HEK293 (cell line): ENCODE measurements around the gene SLC2A11.

Experiments
- CTCF ChIA-PET: fragments of 350-600 bp; formaldehyde crosslinking; extraction: SDS; loops from one replicate; lab custom pipeline; 2021; ENCODE audit warnings: antibody characterized with exemption; lab: Yijun Ruan, JAX
- POLR2A ChIA-PET: fragments of 300-600 bp; formaldehyde crosslinking; extraction: SDS; loops from one replicate; lab custom pipeline; 2020; ENCODE audit warnings: antibody characterized with exemption, inconsistent platforms; lab: Yijun Ruan, JAX
- H3K27ac ChIP-seq: fragments of 200-500 bp; sonication (Bioruptor generic); 2 replicates; pipeline ENCODE4 v1.5.1; 2014; ENCODE audit warnings: low read depth, low read length, control low read depth, inconsistent platforms; ENCODE audit errors: extremely low read depth
- H3K36me3 ChIP-seq, 2 experiments: fragments of 200-500 bp in 1 of 2; sonication (Bioruptor generic) in 1 of 2; 1 replicate in 1 of 2; 2 replicates in 1 of 2; pipeline ENCODE4 v1.5.1; 2014 to 2017; ENCODE audit warnings: inconsistent platforms in 2 of 2, low read length in 2 of 2; ENCODE audit not compliant: control insufficient read depth in 2 of 2, insufficient read depth in 1 of 2
- H3K4me1 ChIP-seq: fragments of 200-500 bp; sonication (Bioruptor generic); 2 replicates; pipeline ENCODE4 v1.5.1; 2014; ENCODE audit warnings: mild to moderate bottlenecking, low read length, inconsistent platforms; ENCODE audit not compliant: control insufficient read depth, insufficient read depth
- H3K4me3 ChIP-seq: 2 replicates; pipeline ENCODE4 v1.5.1; 2011; ENCODE audit warnings: low read depth, mild to moderate bottlenecking, control low read depth, low read length, moderate library complexity
- H3K9me3 ChIP-seq: fragments of 200-500 bp; sonication (Bioruptor generic); 2 replicates; pipeline ENCODE4 v1.5.1; 2014; ENCODE audit warnings: low read depth, low read length, inconsistent platforms; ENCODE audit not compliant: control insufficient read depth, insufficient read depth
- PRDM1 ChIP-seq: fragments of 450-650 bp; formaldehyde crosslinking; IDR thresholded peaks from 2 replicates; pipeline ENCODE4; 2016; ENCODE audit warnings: missing biosample characterization, missing genetic modification characterization
- TRIM28 ChIP-seq: IDR thresholded peaks from 2 replicates; pipeline ENCODE4 v1.6.1; 2011; ENCODE audit warnings: low read length, control low read depth, borderline replicate concordance
- ZBTB1 ChIP-seq: fragments of 450-650 bp; formaldehyde crosslinking; IDR thresholded peaks from 2 replicates; pipeline ENCODE4 v1.5.1; 2016; ENCODE audit warnings: missing biosample characterization, missing genetic modification characterization
- ZBTB8A ChIP-seq: fragments of 450-650 bp; formaldehyde crosslinking; IDR thresholded peaks from 2 replicates; pipeline ENCODE4 v1.5.1; 2016; ENCODE audit warnings: missing biosample characterization, missing genetic modification characterization
- ZNF837 ChIP-seq: fragments of 450-650 bp; formaldehyde crosslinking; IDR thresholded peaks from 2 replicates; pipeline ENCODE4 v1.5.1; 2016; ENCODE audit warnings: missing biosample characterization, missing genetic modification characterization
- TF ChIP-seq, protein P1 (sequence below): fragments of 450-650 bp; formaldehyde crosslinking; IDR thresholded peaks from 2 replicates; pipeline ENCODE4 v1.5.1; 2016; ENCODE audit warnings: missing biosample characterization, missing genetic modification characterization
- TF ChIP-seq, protein P2 (sequence below): fragments of 450-650 bp; formaldehyde crosslinking; IDR thresholded peaks from 2 replicates; pipeline ENCODE4 v1.5.1; 2016; ENCODE audit warnings: missing biosample characterization, missing genetic modification characterization
- TF ChIP-seq, protein P3 (sequence below): fragments of 450-650 bp; formaldehyde crosslinking; IDR thresholded peaks from 2 replicates; pipeline ENCODE4 v1.5.1; 2016; ENCODE audit warnings: missing biosample characterization, missing genetic modification characterization
- TF ChIP-seq, protein P4 (sequence below): fragments of 450-650 bp; formaldehyde crosslinking; IDR thresholded peaks from 2 replicates; pipeline ENCODE4 v1.5.1; 2016; ENCODE audit warnings: missing biosample characterization, missing genetic modification characterization

SLC2A11 gene

DNA sequence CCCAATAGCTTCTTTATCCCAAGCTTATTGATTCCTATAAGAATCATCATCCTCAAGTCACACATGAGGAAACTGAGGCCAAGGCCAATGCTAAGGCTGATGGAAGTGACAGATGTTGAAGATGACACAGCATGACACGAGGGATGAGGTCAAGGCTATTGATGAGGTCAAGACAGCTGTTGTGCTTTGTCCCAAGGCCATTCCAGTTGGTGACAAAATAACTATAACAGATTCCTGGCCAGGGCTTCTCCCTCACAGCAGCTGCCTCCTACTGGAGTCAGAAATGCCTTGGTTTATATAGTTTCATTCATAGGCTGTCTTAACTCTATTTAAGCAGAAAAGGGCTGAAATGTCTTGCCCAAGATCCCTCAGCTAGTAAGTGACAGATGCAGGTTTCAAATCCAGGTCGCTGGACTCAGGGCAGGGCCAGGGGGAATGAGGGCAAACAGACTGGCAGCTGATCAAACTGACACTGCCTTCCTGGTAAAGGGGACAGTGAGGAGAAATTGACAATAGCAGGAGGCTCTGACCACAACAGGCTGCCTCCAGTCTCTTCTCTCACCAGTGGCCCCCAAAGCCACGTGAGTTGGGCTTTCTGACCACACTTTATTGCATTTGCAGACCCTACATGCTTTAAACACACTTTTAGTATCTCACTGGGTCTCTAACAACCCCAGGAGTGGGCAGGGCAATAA lies 53.0 kb downstream of the SLC2A11 start:
- H3K36me3 ChIP-seq = no peaks in the 10 kb centered on the region
- POLR2A ChIA-PET = interaction anchor here (3.7 to 3.9 kb wide), 2 partner anchors 11 to 16 kb away, joined by 20 to 22 read pairs; partner anchors contain the start of gene MIF
- no peaks in the 10 kb centered on the region for H3K9me3 ChIP-seq
- no peak overlapping the region for H3K4me3 ChIP-seq
- TF ChIP-seq, protein P1, sequence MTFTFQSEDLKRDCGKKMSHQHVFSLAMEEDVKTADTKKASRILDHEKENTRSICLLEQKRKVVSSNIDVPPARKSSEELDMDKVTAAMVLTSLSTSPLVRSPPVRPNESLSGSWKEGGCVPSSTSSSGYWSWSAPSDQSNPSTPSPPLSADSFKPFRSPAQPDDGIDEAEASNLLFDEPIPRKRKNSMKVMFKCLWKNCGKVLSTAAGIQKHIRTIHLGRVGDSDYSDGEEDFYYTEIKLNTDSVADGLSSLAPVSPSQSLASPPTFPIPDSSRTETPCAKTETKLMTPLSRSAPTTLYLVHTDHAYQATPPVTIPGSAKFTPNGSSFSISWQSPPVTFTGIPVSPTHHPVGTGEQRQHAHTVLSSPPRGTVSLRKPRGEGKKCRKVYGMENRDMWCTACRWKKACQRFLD (tag by site-specific recombination) = no peak
- TF ChIP-seq ZBTB1 (tag by site-specific recombination) (no peak), ZNF837 (no peak), TRIM28 (no peak)
- TF ChIP-seq, protein P2, sequence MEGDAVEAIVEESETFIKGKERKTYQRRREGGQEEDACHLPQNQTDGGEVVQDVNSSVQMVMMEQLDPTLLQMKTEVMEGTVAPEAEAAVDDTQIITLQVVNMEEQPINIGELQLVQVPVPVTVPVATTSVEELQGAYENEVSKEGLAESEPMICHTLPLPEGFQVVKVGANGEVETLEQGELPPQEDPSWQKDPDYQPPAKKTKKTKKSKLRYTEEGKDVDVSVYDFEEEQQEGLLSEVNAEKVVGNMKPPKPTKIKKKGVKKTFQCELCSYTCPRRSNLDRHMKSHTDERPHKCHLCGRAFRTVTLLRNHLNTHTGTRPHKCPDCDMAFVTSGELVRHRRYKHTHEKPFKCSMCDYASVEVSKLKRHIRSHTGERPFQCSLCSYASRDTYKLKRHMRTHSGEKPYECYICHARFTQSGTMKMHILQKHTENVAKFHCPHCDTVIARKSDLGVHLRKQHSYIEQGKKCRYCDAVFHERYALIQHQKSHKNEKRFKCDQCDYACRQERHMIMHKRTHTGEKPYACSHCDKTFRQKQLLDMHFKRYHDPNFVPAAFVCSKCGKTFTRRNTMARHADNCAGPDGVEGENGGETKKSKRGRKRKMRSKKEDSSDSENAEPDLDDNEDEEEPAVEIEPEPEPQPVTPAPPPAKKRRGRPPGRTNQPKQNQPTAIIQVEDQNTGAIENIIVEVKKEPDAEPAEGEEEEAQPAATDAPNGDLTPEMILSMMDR (tag by site-specific recombination) = no peak
- TF ChIP-seq, protein P3, sequence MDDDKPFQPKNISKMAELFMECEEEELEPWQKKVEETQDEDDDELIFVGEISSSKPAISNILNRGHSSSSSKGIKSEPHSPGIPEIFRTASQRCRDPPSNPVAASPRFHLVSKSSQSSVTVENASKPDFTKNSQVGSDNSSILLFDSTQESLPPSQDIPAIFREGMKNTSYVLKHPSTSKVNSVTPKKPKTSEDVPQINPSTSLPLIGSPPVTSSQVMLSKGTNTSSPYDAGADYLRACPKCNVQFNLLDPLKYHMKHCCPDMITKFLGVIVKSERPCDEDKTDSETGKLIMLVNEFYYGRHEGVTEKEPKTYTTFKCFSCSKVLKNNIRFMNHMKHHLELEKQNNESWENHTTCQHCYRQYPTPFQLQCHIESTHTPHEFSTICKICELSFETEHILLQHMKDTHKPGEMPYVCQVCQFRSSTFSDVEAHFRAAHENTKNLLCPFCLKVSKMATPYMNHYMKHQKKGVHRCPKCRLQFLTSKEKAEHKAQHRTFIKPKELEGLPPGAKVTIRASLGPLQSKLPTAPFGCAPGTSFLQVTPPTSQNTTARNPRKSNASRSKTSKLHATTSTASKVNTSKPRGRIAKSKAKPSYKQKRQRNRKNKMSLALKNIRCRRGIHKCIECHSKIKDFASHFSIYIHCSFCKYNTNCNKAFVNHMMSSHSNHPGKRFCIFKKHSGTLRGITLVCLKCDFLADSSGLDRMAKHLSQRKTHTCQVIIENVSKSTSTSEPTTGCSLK (tag by site-specific recombination) = no peak
- H3K4me1 ChIP-seq = peaks cover 4% of the 10 kb centered on the region; the same call in 1 of the 2 replicates
- H3K27ac ChIP-seq = no peak overlapping the region
- CTCF ChIA-PET = interaction anchor here (0.7 to 1.6 kb wide), 3 partner anchors 14 to 256 kb away, joined by 3 to 6 read pairs (median 5); no protein-coding TSS in a partner anchor

DNA sequence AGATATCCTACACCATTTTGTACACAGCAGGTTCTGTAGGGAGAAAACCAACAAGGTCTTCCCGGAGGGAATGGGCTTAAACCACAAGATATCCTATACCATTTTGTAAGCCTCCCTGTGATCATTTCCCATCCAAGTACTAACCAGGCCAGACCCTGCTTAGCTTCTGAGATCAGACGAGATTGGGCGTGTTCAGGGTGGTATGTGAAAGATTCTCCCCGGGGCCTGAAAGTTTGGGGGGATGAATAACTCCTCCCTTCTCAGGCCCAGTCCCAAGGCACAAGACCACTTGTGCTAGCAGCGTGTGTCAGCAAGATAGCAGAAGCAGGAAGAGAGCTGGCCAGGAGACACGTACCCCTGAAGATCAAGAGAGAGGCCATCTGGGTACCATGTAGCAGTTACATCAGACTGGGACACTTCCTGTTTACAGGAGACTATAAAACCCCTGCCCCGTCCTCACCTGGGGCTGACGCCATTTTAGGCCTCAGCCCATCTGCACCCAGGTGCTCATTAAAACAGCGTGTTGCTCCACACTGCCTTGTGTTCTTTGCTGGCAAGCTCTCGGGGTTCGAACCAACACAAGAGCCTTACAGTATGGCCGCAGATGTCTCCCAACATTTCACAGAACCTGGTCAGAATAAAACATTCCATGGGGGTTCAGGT lies 53.8 kb downstream of the SLC2A11 start:
- Histone ChIP-seq H3K27ac (no peak overlapping the region), H3K36me3 (no peaks in the 10 kb centered on the region)
- POLR2A ChIA-PET = interaction anchor here (1.1 to 3.9 kb wide), 4 partner anchors 12 to 17 kb away, joined by 3 to 71 read pairs (median 21); partner anchors contain the start of gene MIF
- CTCF ChIA-PET = interaction anchor here (1.0 kb wide), 1 partner anchor 17 kb away, joined by 6 read pairs; the partner anchor contains the start of gene MIF
- TF ChIP-seq PRDM1 = no peak
- no peak for TF ChIP-seq ZBTB8A
- TF ChIP-seq, protein P4, sequence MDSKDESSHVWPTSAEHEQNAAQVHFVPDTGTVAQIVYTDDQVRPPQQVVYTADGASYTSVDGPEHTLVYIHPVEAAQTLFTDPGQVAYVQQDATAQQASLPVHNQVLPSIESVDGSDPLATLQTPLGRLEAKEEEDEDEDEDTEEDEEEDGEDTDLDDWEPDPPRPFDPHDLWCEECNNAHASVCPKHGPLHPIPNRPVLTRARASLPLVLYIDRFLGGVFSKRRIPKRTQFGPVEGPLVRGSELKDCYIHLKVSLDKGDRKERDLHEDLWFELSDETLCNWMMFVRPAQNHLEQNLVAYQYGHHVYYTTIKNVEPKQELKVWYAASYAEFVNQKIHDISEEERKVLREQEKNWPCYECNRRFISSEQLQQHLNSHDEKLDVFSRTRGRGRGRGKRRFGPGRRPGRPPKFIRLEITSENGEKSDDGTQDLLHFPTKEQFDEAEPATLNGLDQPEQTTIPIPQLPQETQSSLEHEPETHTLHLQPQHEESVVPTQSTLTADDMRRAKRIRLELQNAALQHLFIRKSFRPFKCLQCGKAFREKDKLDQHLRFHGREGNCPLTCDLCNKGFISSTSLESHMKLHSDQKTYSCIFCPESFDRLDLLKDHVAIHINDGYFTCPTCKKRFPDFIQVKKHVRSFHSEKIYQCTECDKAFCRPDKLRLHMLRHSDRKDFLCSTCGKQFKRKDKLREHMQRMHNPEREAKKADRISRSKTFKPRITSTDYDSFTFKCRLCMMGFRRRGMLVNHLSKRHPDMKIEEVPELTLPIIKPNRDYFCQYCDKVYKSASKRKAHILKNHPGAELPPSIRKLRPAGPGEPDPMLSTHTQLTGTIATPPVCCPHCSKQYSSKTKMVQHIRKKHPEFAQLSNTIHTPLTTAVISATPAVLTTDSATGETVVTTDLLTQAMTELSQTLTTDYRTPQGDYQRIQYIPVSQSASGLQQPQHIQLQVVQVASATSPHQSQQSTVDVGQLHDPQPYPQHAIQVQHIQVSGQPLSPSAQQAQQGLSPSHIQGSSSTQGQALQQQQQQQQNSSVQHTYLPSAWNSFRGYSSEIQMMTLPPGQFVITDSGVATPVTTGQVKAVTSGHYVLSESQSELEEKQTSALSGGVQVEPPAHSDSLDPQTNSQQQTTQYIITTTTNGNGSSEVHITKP = no peak
- TF ChIP-seq, all 188 proteins: peak for 0
- Histone ChIP-seq H3K4me3 (no peak overlapping the region), H3K4me1 (peaks cover 4% of the 10 kb centered on the region; the same call in 1 of the 2 replicates), H3K9me3 (no peaks in the 10 kb centered on the region)
